Stimulated activated naive B cell treated with anti-CD40 and anti-IgM and Interleukin-4, amounts not matched to agents 10 μg/mL and 1 μg/mL and 100 μg/mL, for 72 hours (primary cell): Measurements from ENCODE around the gene MGAT4A.
A peak's percentile ranks its signal among the peaks of the same experiment; 100 is the strongest.

Source experiments
- ATAC-seq, 2 donors: fragments of 150-1000 bp; cut with Tn5 transposase; replicated peaks; 2 replicates each; pipeline ENCODE4 v1.10.0; 2021; ENCODE audit warnings: moderate library complexity in 1 of 2
- DNase-seq: peaks from one replicate; pipeline ENCODE4 v3.0.0; 2021
- H3K27ac Mint-ChIP-seq: one replicate; pipeline ENCODE4 v1.8.0; 2022; ENCODE audit warnings: mild to moderate bottlenecking, mixed read lengths
- H3K27me3 Mint-ChIP-seq, 2 donors: one replicate each; pipeline ENCODE4 v1.8.0; 2022; ENCODE audit warnings: mixed read lengths in 2 of 2
- H3K36me3 Mint-ChIP-seq, 2 donors: one replicate each; pipeline ENCODE4 v1.8.0; 2022; ENCODE audit warnings: mixed read lengths in 2 of 2, mild to moderate bottlenecking in 1 of 2
- H3K4me1 Mint-ChIP-seq, 2 donors: one replicate each; pipeline ENCODE4 v1.8.0; 2022; ENCODE audit warnings: mixed read lengths in 2 of 2, mild to moderate bottlenecking in 1 of 2
- H3K4me3 Mint-ChIP-seq, 2 donors: one replicate each; pipeline ENCODE4 v1.8.0; 2022; ENCODE audit warnings: mild to moderate bottlenecking in 2 of 2, mixed read lengths in 2 of 2, moderate library complexity in 1 of 2
- H3K9me3 Mint-ChIP-seq, 2 donors: one replicate each; pipeline ENCODE4 v1.8.0; 2022; ENCODE audit warnings: mixed read lengths in 2 of 2, mild to moderate bottlenecking in 1 of 2

The MGAT4A gene

DNA sequence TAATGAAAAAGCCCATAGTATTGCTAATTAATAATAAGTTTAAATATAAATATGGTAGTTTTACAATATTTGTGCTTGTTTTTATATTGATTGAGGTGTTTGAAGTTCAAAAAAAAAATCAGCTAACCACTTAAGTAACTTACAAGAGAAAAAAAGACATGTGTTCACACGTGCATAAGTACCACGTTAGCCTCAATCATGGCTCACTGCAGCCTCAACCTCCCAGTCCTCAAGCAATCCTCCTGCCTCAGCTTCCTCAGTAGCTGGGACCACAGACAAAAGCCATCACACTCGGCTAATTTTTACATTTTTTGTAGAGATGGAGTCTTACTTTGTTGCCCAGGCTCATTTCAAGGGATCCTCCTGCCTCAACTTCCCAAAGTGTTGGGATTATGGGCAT is 19.4 kb downstream of the MGAT4A start:
- Mint-ChIP-seq H3K27me3 (no peaks in the 10 kb centered on the region), H3K4me3 (no peak overlapping the region), H3K9me3 (no peaks in the 10 kb centered on the region), H3K36me3 (no peaks in the 10 kb centered on the region), H3K4me1 (peaks cover 25 to 32% of the 10 kb centered on the region in 2 donors), H3K27ac (no peak overlapping the region)
- no peak for DNase-seq
- no peak for ATAC-seq

DNA sequence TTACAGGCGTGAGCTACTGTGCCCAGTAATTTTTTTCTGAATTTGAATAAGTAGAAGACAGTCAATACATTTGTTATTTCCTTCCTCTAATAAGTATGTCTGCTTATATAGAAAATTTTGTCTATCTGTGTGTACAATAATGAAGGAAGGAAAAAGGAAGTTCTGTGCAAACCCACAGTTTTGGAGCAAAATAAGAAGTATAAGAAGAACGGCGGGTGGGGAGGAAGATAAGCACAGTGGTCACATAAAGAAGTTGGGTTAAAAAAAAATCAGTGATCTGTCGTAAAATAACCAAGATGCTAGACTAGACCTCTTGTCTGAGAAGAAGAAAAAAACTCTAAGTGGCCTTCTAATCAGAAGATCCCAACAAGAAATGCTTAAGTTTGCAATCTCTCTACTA is 20.2 kb downstream of the MGAT4A start:
- DNase-seq (no peak), ATAC-seq (peak in 1 of 2 donors; percentile 4)
- Mint-ChIP-seq H3K4me1 (peaks cover 25 to 32% of the 10 kb centered on the region in 2 donors), H3K4me3 (peak overlapping the region; percentile 10 to 67), H3K27ac (peak overlapping the region; percentile 4), H3K9me3 (no peaks in the 10 kb centered on the region), H3K36me3 (no peaks in the 10 kb centered on the region), H3K27me3 (no peaks in the 10 kb centered on the region)

DNA sequence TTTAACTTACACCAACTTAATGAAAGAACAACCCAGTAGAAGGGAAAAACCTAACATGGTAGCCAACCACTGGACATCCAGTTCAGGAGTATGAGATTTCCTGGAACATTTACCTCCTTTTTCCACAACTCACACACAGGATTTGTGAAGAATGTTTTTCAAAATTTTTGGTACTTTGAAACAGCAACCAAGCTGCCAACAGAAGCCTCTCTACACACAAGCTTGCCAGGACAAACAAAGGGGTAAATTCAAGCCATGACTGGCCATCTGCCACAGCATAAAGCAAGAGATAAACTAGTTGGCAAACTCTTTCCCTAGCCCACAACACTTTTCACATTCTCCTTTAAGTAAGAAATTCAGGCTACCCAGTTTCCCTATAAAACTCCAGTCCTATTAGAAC is 21.4 kb downstream of the MGAT4A start:
- H3K4me3 Mint-ChIP-seq = no peak overlapping the region
- H3K4me1 Mint-ChIP-seq = peaks cover 27 to 32% of the 10 kb centered on the region in 2 donors
- no peaks in the 10 kb centered on the region for H3K27me3 Mint-ChIP-seq
- ATAC-seq (no peak), DNase-seq (no peak)
- no peak overlapping the region for H3K27ac Mint-ChIP-seq
- H3K9me3 Mint-ChIP-seq = no peaks in the 10 kb centered on the region
- H3K36me3 Mint-ChIP-seq = no peaks in the 10 kb centered on the region

DNA sequence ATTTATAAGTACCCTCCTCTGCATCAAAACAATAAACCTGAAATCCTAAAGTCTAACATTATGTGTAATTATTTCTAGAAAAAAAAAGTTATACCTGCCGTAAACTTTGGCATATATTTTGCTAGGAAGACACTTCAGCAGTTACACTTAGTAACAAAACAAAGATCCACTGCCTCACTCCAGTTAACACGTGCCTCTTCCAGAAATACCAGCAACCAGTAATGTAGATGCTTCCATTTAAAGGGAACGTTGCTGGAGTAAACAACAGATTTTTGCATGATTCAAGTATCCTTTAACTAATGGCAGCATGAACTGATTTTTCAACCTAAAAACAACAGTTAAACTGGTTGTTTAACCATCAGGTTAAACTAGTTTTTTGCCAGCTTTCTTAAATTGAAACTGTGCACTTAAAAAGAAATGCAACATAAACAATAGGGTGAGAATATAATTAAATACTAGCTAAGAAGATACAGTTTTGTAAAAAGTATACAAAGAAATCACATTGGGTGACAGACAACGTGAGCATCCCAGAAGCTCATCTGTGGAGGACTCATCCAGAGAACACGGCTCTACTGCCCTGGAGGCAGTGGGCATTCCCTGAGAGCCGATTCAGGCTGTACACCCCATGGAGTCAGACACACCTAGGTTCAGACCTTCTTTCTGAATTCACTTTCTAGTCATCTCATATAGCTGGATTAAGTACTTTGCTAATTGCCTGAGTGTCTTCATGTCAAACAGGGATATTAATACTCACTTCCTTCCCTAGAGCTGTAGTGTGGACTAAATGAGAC is 22.3 kb downstream of the MGAT4A start:
- no peaks in the 10 kb centered on the region for H3K9me3 Mint-ChIP-seq
- no peak overlapping the region for H3K4me3 Mint-ChIP-seq
- H3K27me3 Mint-ChIP-seq = no peaks in the 10 kb centered on the region
- H3K27ac Mint-ChIP-seq = no peak overlapping the region
- no peaks in the 10 kb centered on the region for H3K36me3 Mint-ChIP-seq
- DNase-seq (no peak), ATAC-seq (no peak)
- H3K4me1 Mint-ChIP-seq = peaks cover 28 to 29% of the 10 kb centered on the region in 2 donors

DNA sequence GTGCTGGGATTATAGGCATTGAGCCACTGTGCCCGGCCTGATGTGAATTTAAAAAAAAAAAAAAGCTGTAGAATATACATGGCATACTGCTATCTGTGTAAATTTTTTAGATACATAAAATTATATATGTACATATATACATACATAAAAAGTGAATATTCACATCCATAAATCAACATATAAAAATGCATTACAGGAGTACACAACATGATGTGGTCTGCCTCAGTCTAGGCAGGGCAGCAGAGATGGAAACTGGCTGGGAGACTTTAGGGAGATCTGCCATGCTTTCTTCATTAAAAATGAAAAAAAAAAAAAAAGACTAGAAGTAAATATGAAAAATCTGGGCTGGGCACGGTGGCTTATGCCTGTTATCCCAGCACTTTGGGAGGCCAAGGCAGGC is 24.3 kb downstream of the MGAT4A start:
- no peak for DNase-seq
- Mint-ChIP-seq H3K27ac (no peak overlapping the region), H3K9me3 (no peaks in the 10 kb centered on the region), H3K27me3 (no peaks in the 10 kb centered on the region), H3K36me3 (no peaks in the 10 kb centered on the region), H3K4me3 (no peak overlapping the region), H3K4me1 (peaks cover 21 to 31% of the 10 kb centered on the region in 2 donors)
- no peak for ATAC-seq

DNA sequence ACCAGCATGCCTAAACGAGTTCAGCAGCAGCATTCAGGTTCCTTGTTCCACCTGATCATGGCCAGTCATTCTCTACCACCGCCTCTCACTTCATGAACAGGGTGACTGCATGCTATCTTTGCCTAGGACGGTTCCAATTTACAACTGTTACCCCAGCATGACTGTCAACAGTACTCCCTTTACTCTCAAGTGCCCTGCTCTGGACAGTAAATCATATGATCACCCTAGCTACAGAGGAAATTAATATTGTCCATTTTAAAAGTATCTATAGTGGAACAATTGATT is 25.7 kb downstream of the MGAT4A start:
- H3K4me1 Mint-ChIP-seq = peaks cover 16 to 23% of the 10 kb centered on the region in 2 donors
- H3K27ac Mint-ChIP-seq = no peak overlapping the region
- ATAC-seq = no peak
- H3K27me3 Mint-ChIP-seq = no peaks in the 10 kb centered on the region
- no peaks in the 10 kb centered on the region for H3K36me3 Mint-ChIP-seq
- H3K9me3 Mint-ChIP-seq = no peaks in the 10 kb centered on the region
- no peak overlapping the region for H3K4me3 Mint-ChIP-seq
- no peak for DNase-seq

DNA sequence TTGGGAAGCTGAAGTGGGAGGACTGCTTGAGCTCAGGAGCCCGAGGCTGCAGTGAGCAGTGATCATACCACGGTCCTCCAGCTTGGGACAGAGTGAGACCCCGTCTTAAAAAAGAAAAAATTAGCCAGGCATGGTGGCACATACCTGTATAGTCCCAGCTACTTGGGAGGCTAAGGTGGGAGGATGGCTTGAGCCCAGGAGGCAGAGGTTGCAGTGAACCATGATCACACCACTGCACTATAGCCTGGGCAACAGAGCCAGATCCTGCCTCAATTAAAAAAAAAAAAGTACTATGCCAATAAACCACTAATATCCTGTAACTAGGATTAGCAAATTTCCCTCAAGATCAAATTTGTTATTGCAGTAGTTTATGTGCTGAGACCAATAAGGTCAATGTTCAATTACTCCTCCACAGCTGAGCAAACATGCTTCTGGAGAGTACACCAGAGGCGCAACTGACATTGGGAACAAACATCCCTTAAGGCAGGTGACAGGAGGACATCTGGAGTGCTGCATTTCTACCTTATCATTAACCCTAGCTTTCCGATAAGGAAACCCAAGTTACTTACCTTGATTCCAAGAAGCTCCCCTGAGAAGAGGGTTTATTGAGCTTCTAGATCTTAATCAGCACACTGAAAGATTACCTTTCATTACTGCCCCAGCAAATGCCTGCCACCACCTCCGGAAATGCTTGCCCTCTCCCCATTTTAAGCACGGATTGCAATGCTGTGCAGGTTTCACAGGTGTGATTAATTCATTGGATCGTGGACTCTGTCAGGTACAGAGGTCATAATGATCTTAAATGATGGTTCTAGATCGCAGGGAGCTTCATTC is 26.2 kb downstream of the MGAT4A start:
- Mint-ChIP-seq H3K36me3 (no peaks in the 10 kb centered on the region), H3K4me3 (no peak overlapping the region), H3K27ac (no peak overlapping the region), H3K4me1 (peaks cover 12 to 17% of the 10 kb centered on the region in 2 donors), H3K9me3 (no peaks in the 10 kb centered on the region), H3K27me3 (no peaks in the 10 kb centered on the region)
- DNase-seq (no peak), ATAC-seq (no peak)

DNA sequence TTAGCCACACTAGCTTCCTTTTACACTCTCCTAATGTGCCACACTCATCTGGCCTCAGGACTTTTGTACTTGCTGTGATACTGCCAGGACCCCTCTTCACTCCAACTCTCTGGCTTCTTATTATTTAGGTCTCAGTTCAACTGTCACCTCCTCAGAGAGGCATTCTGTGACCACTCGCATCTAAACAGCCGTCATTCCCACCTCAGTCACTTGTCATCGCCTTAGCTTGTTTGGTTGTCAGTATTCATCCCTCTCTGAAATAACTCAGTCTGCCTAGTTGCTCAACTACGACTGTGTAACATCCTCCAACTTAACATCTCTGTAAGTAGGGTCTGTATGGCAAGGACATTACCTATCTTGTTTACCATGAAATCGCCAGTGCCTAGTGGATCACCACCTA is 27.2 kb downstream of the MGAT4A start:
- peaks cover 0 to under 1% of the 10 kb centered on the region in 2 donors for H3K36me3 Mint-ChIP-seq
- H3K27ac Mint-ChIP-seq = no peak overlapping the region
- ATAC-seq (no peak), DNase-seq (no peak)
- H3K4me3 Mint-ChIP-seq = no peak overlapping the region
- H3K27me3 Mint-ChIP-seq = no peaks in the 10 kb centered on the region
- peaks cover 6 to 8% of the 10 kb centered on the region in 2 donors for H3K4me1 Mint-ChIP-seq
- H3K9me3 Mint-ChIP-seq = no peaks in the 10 kb centered on the region

DNA sequence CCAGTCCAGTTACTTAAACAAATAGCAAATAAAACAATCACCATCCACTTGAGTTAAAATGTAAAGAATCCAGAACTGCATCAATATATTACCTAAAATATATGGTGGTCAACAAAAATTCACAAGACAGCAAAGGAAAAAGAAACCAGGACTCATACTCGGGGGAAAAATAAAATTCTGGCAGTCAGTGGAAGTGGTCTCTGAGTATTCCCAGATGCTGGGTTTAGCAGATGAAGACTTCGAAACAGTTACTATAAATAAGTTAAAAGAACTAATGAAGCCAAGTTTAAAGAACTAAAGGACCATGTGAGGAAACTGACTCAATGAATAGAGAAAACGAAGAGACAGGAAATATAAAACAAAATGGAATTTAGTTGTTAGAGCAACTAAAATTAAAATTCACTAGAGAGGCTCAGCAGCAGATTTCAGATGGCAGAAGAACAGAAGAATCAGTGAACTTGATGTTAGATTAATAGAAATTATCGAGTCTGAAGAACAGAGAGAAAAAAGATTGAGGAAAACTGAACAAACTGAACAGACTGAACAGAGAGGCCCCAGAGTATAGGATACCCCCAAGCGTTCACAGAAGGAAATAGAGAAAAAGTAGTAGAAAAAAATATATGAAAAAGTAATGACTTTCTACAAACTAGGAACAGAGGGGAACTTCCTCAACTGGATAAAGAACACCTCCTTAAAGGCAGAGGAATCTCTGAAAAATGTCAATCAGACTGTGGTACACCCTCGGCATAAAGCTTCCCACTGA is 27.9 kb downstream of the MGAT4A start:
- H3K4me1 Mint-ChIP-seq = peaks cover 6 to 8% of the 10 kb centered on the region in 2 donors
- no peak for DNase-seq
- peaks cover 0 to 1% of the 10 kb centered on the region in 2 donors for H3K36me3 Mint-ChIP-seq
- no peak overlapping the region for H3K27ac Mint-ChIP-seq
- no peaks in the 10 kb centered on the region for H3K9me3 Mint-ChIP-seq
- ATAC-seq = no peak
- no peaks in the 10 kb centered on the region for H3K27me3 Mint-ChIP-seq
- no peak overlapping the region for H3K4me3 Mint-ChIP-seq

DNA sequence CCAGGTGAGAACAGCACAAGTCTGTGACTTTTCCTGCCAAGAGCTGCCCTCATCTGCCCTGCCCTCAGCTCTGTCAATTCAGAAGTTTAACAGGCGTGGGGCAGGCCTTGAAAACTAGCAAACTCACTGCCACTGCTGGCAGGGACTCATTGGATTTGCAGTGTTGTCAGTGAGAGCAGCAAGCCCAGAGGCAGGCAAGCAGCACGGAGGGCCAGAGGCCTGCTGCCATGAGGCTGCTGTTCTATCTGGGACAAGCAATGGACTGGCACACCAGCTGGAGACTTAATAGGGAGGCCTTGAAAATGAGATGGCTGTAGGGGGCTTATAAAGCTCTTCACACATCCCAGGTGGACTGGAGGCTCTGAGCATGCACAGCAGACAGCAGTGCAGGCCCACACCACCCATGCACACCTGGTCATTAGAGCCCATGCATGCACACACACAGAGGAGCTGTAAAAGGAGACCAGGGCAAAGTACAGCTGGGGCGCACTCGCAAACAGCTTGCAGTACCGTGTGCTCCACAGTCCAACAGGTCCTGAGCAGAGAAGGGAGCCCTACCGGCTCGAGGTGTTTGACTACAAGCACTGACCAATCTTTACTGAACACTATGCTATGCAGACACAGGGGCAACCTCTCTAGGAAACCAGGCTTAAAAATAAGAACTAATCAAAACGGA is 28.7 kb downstream of the MGAT4A start:
- Mint-ChIP-seq H3K4me3 (no peak overlapping the region), H3K4me1 (peaks cover 4 to 8% of the 10 kb centered on the region in 2 donors), H3K27ac (no peak overlapping the region), H3K9me3 (no peaks in the 10 kb centered on the region), H3K27me3 (no peaks in the 10 kb centered on the region), H3K36me3 (peaks cover 0 to 1% of the 10 kb centered on the region in 2 donors)
- no peak for DNase-seq
- ATAC-seq = no peak

DNA sequence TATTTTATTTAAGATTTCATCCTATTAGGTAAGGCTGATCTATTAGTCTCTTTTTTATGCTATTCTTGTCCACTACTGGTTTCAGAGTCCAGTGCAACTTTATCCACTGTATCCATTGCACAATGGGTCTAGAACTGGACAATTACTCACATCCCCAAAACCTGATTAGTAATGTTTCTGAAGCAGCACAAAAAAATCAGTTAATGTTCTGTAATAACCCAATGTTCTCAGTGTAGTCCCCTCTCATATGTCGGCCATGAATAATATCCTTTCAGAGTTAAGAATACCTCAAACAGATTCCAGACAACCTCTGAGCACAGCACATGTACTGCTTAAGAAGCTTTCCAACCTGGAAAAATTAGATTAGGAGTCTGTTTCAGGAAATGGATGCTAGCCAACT is 29.7 kb downstream of the MGAT4A start:
- ATAC-seq (no peak), DNase-seq (no peak)
- H3K36me3 Mint-ChIP-seq = peaks cover 0 to 1% of the 10 kb centered on the region in 2 donors
- H3K9me3 Mint-ChIP-seq = no peaks in the 10 kb centered on the region
- peaks cover 4 to 8% of the 10 kb centered on the region in 2 donors for H3K4me1 Mint-ChIP-seq
- H3K27me3 Mint-ChIP-seq = no peaks in the 10 kb centered on the region
- H3K27ac Mint-ChIP-seq = no peak overlapping the region
- no peak overlapping the region for H3K4me3 Mint-ChIP-seq

DNA sequence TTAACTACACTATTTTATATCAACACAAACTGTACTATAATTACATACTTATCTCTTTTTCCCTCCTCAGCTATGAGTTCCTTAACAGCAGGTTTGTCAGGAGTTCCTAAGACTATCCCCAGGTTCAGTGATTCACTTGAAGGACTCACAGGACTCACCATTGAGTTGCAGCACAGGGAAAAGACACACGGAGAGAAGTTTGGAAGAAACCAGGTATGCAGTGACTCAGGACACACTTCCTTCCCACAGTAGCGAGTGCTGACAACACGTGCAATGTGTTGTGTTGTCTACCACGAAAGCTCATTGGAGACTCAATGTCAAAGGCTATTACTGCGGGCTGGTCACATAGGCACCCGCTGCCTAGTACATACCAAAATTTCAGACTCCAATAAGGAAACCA is 32.0 kb downstream of the MGAT4A start:
- Mint-ChIP-seq H3K36me3 (peaks cover 0 to 1% of the 10 kb centered on the region in 2 donors), H3K27me3 (no peaks in the 10 kb centered on the region), H3K9me3 (no peaks in the 10 kb centered on the region), H3K4me1 (peaks cover 5 to 12% of the 10 kb centered on the region in 2 donors), H3K27ac (no peak overlapping the region), H3K4me3 (no peak overlapping the region)
- DNase-seq (no peak), ATAC-seq (no peak)

DNA sequence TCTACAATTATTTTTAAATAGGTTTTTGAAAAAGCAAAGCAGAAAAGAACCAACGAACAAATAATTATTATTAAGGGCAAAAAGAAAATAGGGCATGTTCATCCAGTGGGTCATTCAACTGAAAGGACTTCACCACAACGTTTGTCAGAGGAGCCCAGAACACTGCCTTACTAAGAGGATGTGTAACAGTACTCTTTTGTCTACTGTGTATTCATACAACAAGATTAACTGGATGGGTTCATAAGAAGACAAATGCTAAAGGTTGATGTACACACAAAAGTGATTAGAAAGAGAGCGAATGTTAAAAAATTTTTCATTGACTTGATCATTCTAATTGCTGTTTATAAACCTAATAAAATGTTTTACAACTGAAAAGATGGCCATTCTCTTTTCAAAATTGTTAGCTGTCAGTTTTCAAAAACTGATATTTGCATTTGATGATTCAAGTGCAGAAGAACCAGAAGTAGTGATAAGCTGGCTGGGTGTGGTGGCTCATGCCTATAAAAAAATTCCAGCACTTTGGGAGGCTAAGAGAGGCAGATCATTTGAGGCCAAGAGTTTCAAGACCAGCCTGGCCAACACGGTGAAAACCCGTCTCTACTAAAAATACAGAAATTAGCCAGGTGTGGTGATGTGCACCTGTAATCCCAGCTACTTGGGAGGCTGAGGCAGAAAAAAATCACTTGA is 33.1 kb downstream of the MGAT4A start:
- DNase-seq = no peak
- Mint-ChIP-seq H3K4me1 (peaks cover 10 to 22% of the 10 kb centered on the region in 2 donors), H3K27ac (no peak overlapping the region), H3K9me3 (no peaks in the 10 kb centered on the region), H3K4me3 (no peak overlapping the region), H3K27me3 (no peaks in the 10 kb centered on the region), H3K36me3 (peaks cover 0 to 1% of the 10 kb centered on the region in 2 donors)
- ATAC-seq = no peak

DNA sequence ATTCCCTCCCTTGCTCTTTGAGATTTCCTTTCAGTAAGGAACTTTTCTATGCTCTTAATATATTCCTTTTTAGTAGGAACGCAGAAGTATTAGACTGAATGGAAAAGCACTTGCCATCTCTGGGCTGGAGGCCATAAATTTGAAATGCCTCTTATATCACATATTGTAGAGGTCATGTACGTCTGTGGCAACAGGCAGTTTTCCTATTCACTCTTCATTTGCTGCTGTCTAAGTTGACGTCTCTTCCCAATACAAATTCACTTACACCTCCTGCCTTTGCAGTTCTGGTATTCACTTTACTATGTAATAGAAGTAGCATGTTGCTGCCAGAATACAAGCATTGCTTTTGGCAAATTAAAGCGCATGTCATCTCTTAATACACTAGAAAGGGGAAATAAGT is 34.7 kb downstream of the MGAT4A start:
- no peaks in the 10 kb centered on the region for H3K27me3 Mint-ChIP-seq
- ATAC-seq = no peak
- peaks cover 12 to 17% of the 10 kb centered on the region in 2 donors for H3K4me1 Mint-ChIP-seq
- no peaks in the 10 kb centered on the region for H3K9me3 Mint-ChIP-seq
- no peak overlapping the region for H3K27ac Mint-ChIP-seq
- H3K36me3 Mint-ChIP-seq = peaks cover 0 to 1% of the 10 kb centered on the region in 2 donors
- no peak for DNase-seq
- no peak overlapping the region for H3K4me3 Mint-ChIP-seq
